K562 (cell line): ENCODE data around the gene IP6K3. TPM values are rescaled to one million over a fixed set of nuclear protein-coding genes. Genes with fewer than 3 reads are reported as not detected.

Source experiments
- CBFB ChIP-seq: sonication (generic); formaldehyde crosslinking; IDR thresholded peaks from 2 replicates; pipeline ENCODE4 v1.4.0; 2020; ENCODE audit warnings: mild to moderate bottlenecking, missing genetic modification reagents
- EP400 ChIP-seq: fragments of 450-650 bp; IDR thresholded peaks from 2 replicates; pipeline ENCODE4 v1.6.1; 2017; ENCODE audit warnings: antibody characterized with exemption, mild to moderate bottlenecking, moderate library complexity
- HDAC1 ChIP-seq, 2 experiments: fragments of 450-650 bp; IDR thresholded peaks; 2 replicates each; pipeline ENCODE4 v1.6.1; 2016 to 2017; ENCODE audit warnings: inconsistent platforms in 1 of 2, mild to moderate bottlenecking in 1 of 2, moderate library complexity in 1 of 2
- HIVEP1 ChIP-seq: fragments of 250-450 bp; sonication (Bioruptor Pico); IDR thresholded peaks from 2 replicates; pipeline ENCODE4 v1.4.0; 2020; ENCODE audit warnings: mild to moderate bottlenecking
- MAZ ChIP-seq, 2 experiments: fragments of 450-650 bp in 1 of 2; sonication (generic) in 1 of 2; formaldehyde crosslinking; IDR thresholded peaks in 1 of 2; conservative IDR thresholded peaks in 1 of 2; 2 replicates each; pipeline versions ENCODE4 v1.4.0 to v1.5.0; 2020; ENCODE audit warnings: mild to moderate bottlenecking in 1 of 2, missing genetic modification reagents in 1 of 2
- MEIS2 ChIP-seq: fragments of 450-650 bp; IDR thresholded peaks from 2 replicates; pipeline ENCODE4 v1.6.1; 2014; ENCODE audit warnings: mild to moderate bottlenecking; ENCODE audit not compliant: partially characterized antibody
- RAD21 ChIP-seq, 2 experiments: fragments of 250-450 bp in 1 of 2; fragments of 450-650 bp in 1 of 2; sonication (Bioruptor Pico) in 1 of 2; formaldehyde crosslinking in 1 of 2; IDR thresholded peaks in 1 of 2; conservative IDR thresholded peaks in 1 of 2; 2 replicates each; pipeline versions ENCODE4 v1.4.0 to v1.8.0; 2020 to 2022; ENCODE audit warnings: mild to moderate bottlenecking in 2 of 2, moderate library complexity in 1 of 2
- REST ChIP-seq, 2 experiments: fragments of 450-650 bp; formaldehyde crosslinking in 1 of 2; IDR thresholded peaks; 2 replicates each; pipeline versions ENCODE4 v1.4.0 to v1.6.1; 2014 to 2020; ENCODE audit warnings: mild to moderate bottlenecking in 2 of 2, borderline replicate concordance in 1 of 2, low read depth in 1 of 2
- TSHZ1 ChIP-seq: fragments of 250-450 bp; sonication (Bioruptor Pico); IDR thresholded peaks from 2 replicates; pipeline ENCODE4 v1.4.0; 2020; ENCODE audit warnings: mild to moderate bottlenecking, moderate library complexity
- VEZF1 ChIP-seq: fragments of 200-800 bp; sonication (Bioruptor generic); IDR thresholded peaks from 2 replicates; pipeline ENCODE4 v1.6.1; 2017; ENCODE audit warnings: missing genetic modification characterization, missing compliant biosample characterization
- ZNF143 ChIP-seq: sonication (generic); formaldehyde crosslinking; IDR thresholded peaks from 2 replicates; pipeline ENCODE4 v1.9.0; 2022; ENCODE audit warnings: mild to moderate bottlenecking, missing genetic modification reagents
- ZNF57 ChIP-seq: fragments of 450-650 bp; formaldehyde crosslinking; IDR thresholded peaks from 2 replicates; pipeline ENCODE4 v1.4.0; 2020; ENCODE audit warnings: mild to moderate bottlenecking, moderate library complexity
- polyA plus RNA-seq, 8 experiments: library from polyadenylated mRNA; depleted of rRNA in 4 of 8; stranded (reverse) in 5 of 8; unstranded in 3 of 8; fragments of >200 nt; fragmentation: Nextera tagmentation in 2 of 8; fragmentation: Illumina TruSeq in 1 of 8; extraction: Ambion mirVana in 2 of 8; extraction: Trizol in 1 of 8; gene quantifications; 2 replicates each; pipeline versions ENCODE4 v1.2.1 to v1.2.3, GENCODE V29; 2011 to 2014; ENCODE audit warnings: inconsistent platforms in 1 of 8, missing spikeins in 1 of 8
- total RNA-seq, 7 experiments: library from RNA; depleted of rRNA in 6 of 7; stranded (reverse); fragments of >200 nt in 6 of 7; fragmentation: Illumina TruSeq in 2 of 7; extraction: Trizol in 2 of 7; gene quantifications; 2 replicates each; pipeline versions ENCODE4 v1.2.1 to v1.2.3, GENCODE V29; 2011 to 2021; ENCODE audit warnings: low replicate concordance in 1 of 7

The IP6K3 gene
- total and polyA plus RNA-seq, 9 of the 15 experiments (the other 6 are each of a cell fraction or from before 2014, with no cell fraction given) = not detected

GRCh38 chr6:33711140-33712129 is 35.3 kb downstream of the IP6K3 start, which contains the start of gene UQCC2 (continued):
- TF ChIP-seq REST (IDR thresholded peaks at IDR 0.05; ENCODE audit: borderline replicate concordance) = peak; percentile 75; the same call in 1 of the 2 replicates
- no peak for TF ChIP-seq REST (CRISPR knock-in tag; IDR thresholded peaks at IDR 0.05; ENCODE audit: low read depth)
- peak; percentile 79 for TF ChIP-seq MEIS2
- peak; percentile 99 for TF ChIP-seq EP400
- TF ChIP-seq ZNF143 (CRISPR knock-in tag) = no peak
- TF ChIP-seq TSHZ1 = no peak
- no peak for TF ChIP-seq ZNF57 (CRISPR knock-in tag)
- TF ChIP-seq CBFB (CRISPR knock-in tag) = no peak
- no peak for TF ChIP-seq HIVEP1 (CRISPR knock-in tag)
- peak in 1 of 2 experiments; percentile 86; a peak in 2 of 4 replicates for TF ChIP-seq HDAC1 (IDR thresholded peaks at IDR 0.05)
- peak; percentile 55 for TF ChIP-seq VEZF1
- TF ChIP-seq RAD21 (CRISPR knock-in tag; conservative IDR thresholded peaks at IDR 0.05 in 1 of 2, IDR thresholded peaks at IDR 0.05 in 1 of 2) = peak; percentile 84 to 92
- peak; percentile 86 to 94 for TF ChIP-seq MAZ (CRISPR knock-in tag; conservative IDR thresholded peaks at IDR 0.05 in 1 of 2, IDR thresholded peaks at IDR 0.05 in 1 of 2)
